Measurements from ENCODE around the gene SASH3. TPM values are rescaled to one million over a fixed set of nuclear protein-coding genes. Genes with fewer than 3 reads are reported as not detected.
A peak's percentile ranks its signal among the peaks of the same experiment; 100 is the strongest.

Gene SASH3
- polyA plus RNA-seq, 2 of the 4 experiments (the other 2 are of a cell fraction): not detected

DNA sequence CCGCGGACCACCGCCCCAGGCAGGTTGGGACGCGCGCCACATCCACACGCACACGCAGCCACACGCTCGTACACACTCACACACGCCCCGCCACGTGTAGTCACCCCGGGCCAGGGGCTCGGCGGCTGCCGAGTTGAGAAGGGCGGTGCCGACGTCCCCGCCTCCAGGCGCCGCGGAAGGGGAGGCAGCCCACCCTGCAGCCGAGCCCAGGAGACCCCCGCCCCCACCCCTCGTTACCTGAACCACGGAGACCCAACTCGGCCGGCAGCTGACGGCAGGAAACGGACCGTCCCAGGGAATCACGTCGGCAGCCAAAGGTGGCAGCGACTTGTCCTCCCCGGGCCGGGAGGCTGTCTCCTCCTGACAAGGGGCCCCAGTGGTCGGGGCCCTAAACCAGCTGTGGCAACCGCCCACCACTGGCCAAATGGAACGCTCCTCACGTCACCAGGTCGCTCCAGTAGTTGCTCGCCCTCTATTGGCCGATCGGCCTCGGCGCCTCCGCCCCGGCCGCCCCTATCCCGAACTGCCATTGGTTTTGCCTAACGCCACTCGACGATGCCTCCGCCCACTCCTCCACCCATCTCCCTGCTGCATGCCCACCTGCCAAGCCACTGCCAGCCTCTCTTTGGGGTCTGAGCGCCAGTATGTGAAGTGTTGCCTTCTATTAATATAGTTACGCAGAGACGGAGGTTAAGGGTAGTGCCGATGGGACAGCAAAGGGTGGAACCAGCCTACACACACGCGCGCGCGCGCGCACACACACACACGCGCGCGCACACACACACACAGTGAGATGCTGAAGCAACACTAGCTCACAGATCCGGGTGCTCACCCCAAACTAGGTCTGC lies 63.9 kb downstream of the SASH3 start, which contains the start of gene ZDHHC9:
TSS of gene ZDHHC9 (minus strand) at position 428 of the 848 bp plus-strand sequence. CDS start 1,941 bp downstream, outside the sequence.
- Histone ChIP-seq H3K4me3 (peak within 1 kb of the TSS; percentile 83), H3K4me2 (peak within 1 kb of the TSS; percentile 87), H3K9me3 (no peaks in the 10 kb centered on the region), H3K4me1 (peaks cover 13% of the 10 kb centered on the region; the same call in 2 of the 3 replicates), H3K27ac (peak within 1 kb of the TSS; percentile 78 to 94)
- peak; percentile 69; the same call in 1 of the 2 replicates for TF ChIP-seq PHF8 (IDR thresholded peaks at IDR 0.05; ENCODE audit: borderline replicate concordance, low read depth)
- no peak for TF ChIP-seq CBX8 (IDR thresholded peaks at IDR 0.05)
- no peak for TF ChIP-seq BCL3 (IDR thresholded peaks at IDR 0.05)
- TF ChIP-seq POLR2A (IDR thresholded peaks at IDR 0.05; ENCODE audit: low read length): peak; percentile 32; the same call in 1 of the 2 replicates
- no peak for TF ChIP-seq CHD2 (IDR thresholded peaks at IDR 0.05; ENCODE audit: low read length, partially characterized antibody)
- TF ChIP-seq NFE2L2 (conservative IDR thresholded peaks at IDR 0.05; ENCODE audit: low read length): no peak
- TF ChIP-seq, protein P1, sequence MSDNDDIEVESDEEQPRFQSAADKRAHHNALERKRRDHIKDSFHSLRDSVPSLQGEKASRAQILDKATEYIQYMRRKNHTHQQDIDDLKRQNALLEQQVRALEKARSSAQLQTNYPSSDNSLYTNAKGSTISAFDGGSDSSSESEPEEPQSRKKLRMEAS (IDR thresholded peaks at IDR 0.05): peak; percentile 18; the same call in 1 of the 2 replicates
- TF ChIP-seq CHD4 (IDR thresholded peaks at IDR 0.05; ENCODE audit: borderline replicate concordance): no peak
- no peak for TF ChIP-seq KDM5A (IDR thresholded peaks at IDR 0.05)
- TF ChIP-seq GATA3 (IDR thresholded peaks at IDR 0.05; ENCODE audit: borderline replicate concordance): no peak
- no peak for TF ChIP-seq MYC (IDR thresholded peaks at IDR 0.05; ENCODE audit: borderline replicate concordance, low read length)
- no peak for TF ChIP-seq FOSL2 (IDR thresholded peaks at IDR 0.05)
- TF ChIP-seq FOSL2 (CRISPR knock-in tag; IDR thresholded peaks at IDR 0.05): no peak
- peak; percentile 69; the same call in 1 of the 2 replicates for TF ChIP-seq PBX3 (IDR thresholded peaks at IDR 0.05)
- TF ChIP-seq ESRRA (IDR thresholded peaks at IDR 0.05; ENCODE audit: borderline replicate concordance, low read length): no peak
- TF ChIP-seq EHF (CRISPR knock-in tag; IDR thresholded peaks at IDR 0.05): no peak
- TF ChIP-seq MAFK (IDR thresholded peaks at IDR 0.05; ENCODE audit: partially characterized antibody): no peak
- TF ChIP-seq, protein P2, sequence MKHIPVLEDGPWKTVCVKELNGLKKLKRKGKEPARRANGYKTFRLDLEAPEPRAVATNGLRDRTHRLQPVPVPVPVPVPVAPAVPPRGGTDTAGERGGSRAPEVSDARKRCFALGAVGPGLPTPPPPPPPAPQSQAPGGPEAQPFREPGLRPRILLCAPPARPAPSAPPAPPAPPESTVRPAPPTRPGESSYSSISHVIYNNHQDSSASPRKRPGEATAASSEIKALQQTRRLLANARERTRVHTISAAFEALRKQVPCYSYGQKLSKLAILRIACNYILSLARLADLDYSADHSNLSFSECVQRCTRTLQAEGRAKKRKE (CRISPR knock-in tag; IDR thresholded peaks at IDR 0.05; ENCODE audit: low read depth): no peak
- no peak for TF ChIP-seq BHLHE40 (IDR thresholded peaks at IDR 0.05; ENCODE audit: low read depth, low read length)
- no peak for TF ChIP-seq RAD21 (conservative IDR thresholded peaks at IDR 0.05 in 1 of 2, IDR thresholded peaks at IDR 0.05 in 1 of 2)
- no peak for TF ChIP-seq ZC3H11A (IDR thresholded peaks at IDR 0.05)
- no peak for TF ChIP-seq TFCP2L1 (CRISPR knock-in tag; IDR thresholded peaks at IDR 0.05)
- TF ChIP-seq CEBPB (IDR thresholded peaks at IDR 0.05): no peak
- no peak for TF ChIP-seq ZSCAN20 (CRISPR knock-in tag; IDR thresholded peaks at IDR 0.05)
- TF ChIP-seq HOXA7 (CRISPR knock-in tag; IDR thresholded peaks at IDR 0.05): no peak
- no peak for TF ChIP-seq POLR2AphosphoS2 (conservative IDR thresholded peaks at IDR 0.05; ENCODE audit: low read length)
- 0% methylated on average over 4 of the region's 72 CpGs for WGBS (ENCODE audit: missing lambda C conversion rate)
- FAIRE-seq: peak; percentile 95
- ATAC-seq: peak; percentile 96 to 98
- ChIA-PET CTCF (interaction anchor here (0.6 to 2.5 kb wide), 3 partner anchors 20 to 239 kb away, joined by 3 to 7 read pairs (median 3); no protein-coding TSS in a partner anchor), POLR2A (interaction anchor here (1.4 kb wide), 1 partner anchor 62 kb away, joined by 7 read pairs; the partner anchor contains the start of gene UTP14A)
- peak; percentile 70 to 91 for DNase-seq (ENCODE audit: low read depth in 1 of 2, low spot score in 1 of 2)

Small RNA genes lying within 50 kb of the gene (small RNA-seq; reads per million reads assigned to genes)
- gene RF00017: 0 reads per million in 6 experiments

Other genes starting within 250 kb of the SASH3 start
- 49.0 and 51.4 TPM in 2 replicates for gene OCRL, start 239.7 kb upstream of the SASH3 start, polyA plus RNA-seq (2011; rRNA removed)
- gene OCRL, start 239.7 kb upstream of the SASH3 start, polyA plus RNA-seq (2017; fragmentation: RNase III; extraction: RNeasy Plus Mini Kit Qiagen cat#74134 plus additional on column Dnase treatment): 22.4 to 23.9 TPM (median 22.4 TPM) in 3 replicates
- gene APLN, start 125.0 kb upstream of the SASH3 start, polyA plus RNA-seq (2011; rRNA removed): 0.15 and 0.18 TPM in 2 replicates
- gene APLN, start 125.0 kb upstream of the SASH3 start, polyA plus RNA-seq (2017; fragmentation: RNase III; extraction: RNeasy Plus Mini Kit Qiagen cat#74134 plus additional on column Dnase treatment): 0.74 to 0.77 TPM (median 0.75 TPM) in 3 replicates
- not detected in 2 replicates for gene XPNPEP2, start 41.0 kb upstream of the SASH3 start, polyA plus RNA-seq (2011; rRNA removed)
- not detected in 3 replicates for gene XPNPEP2, start 41.0 kb upstream of the SASH3 start, polyA plus RNA-seq (2017; fragmentation: RNase III; extraction: RNeasy Plus Mini Kit Qiagen cat#74134 plus additional on column Dnase treatment)
- 44.8 and 50.6 TPM in 2 replicates for gene ZDHHC9, start 63.9 kb downstream of the SASH3 start, polyA plus RNA-seq (2011; rRNA removed)
- 18.8 to 20.4 TPM (median 20.2 TPM) in 3 replicates for gene ZDHHC9, start 63.9 kb downstream of the SASH3 start, polyA plus RNA-seq (2017; fragmentation: RNase III; extraction: RNeasy Plus Mini Kit Qiagen cat#74134 plus additional on column Dnase treatment)
- 36.5 and 47.3 TPM in 2 replicates for gene UTP14A, start 126.2 kb downstream of the SASH3 start, polyA plus RNA-seq (2011; rRNA removed)
- gene UTP14A, start 126.2 kb downstream of the SASH3 start, polyA plus RNA-seq (2017; fragmentation: RNase III; extraction: RNeasy Plus Mini Kit Qiagen cat#74134 plus additional on column Dnase treatment): 35.6 to 39.9 TPM (median 38.7 TPM) in 3 replicates
- 1.4 and 2.3 TPM in 2 replicates for gene BCORL1, start 202.7 kb downstream of the SASH3 start, polyA plus RNA-seq (2011; rRNA removed)
- 4.8 to 6.3 TPM (median 6.1 TPM) in 3 replicates for gene BCORL1, start 202.7 kb downstream of the SASH3 start, polyA plus RNA-seq (2017; fragmentation: RNase III; extraction: RNeasy Plus Mini Kit Qiagen cat#74134 plus additional on column Dnase treatment)